ENCODE results near the gene FXYD5.

- TF ChIP-seq GATA2 (IDR thresholded peaks at IDR 0.05; ENCODE audit: low read depth, low read length) (no peak), GATA3 (IDR thresholded peaks at IDR 0.05; ENCODE audit: low read depth, low read length) (no peak)
Observed at GRCh38 chr19:35195830-35196229, 41.3 kb downstream of the FXYD5 start.

Data from SH-SY5Y (cell line).